Frontal cortex (tissue), 4 donors: ENCODE measurements around the gene SEC24C. TPM values are rescaled to one million over a fixed set of nuclear protein-coding genes. Genes with fewer than 3 reads are reported as not detected.
"Not testable (repeated sequence)": the region's sequence is repeated elsewhere in the genome, so short reads cannot be mapped to it uniquely, and the experiment has no call there.

Experiments used
- DNase-seq, 2 donors: peaks; one replicate each; pipeline ENCODE4 v3.0.0; 2012; ENCODE audit warnings: low spot score in 2 of 2
- FAIRE-seq: peaks from 2 replicates; lab custom pipeline; 2012; peaks lifted over from hg19 to GRCh38; lab: Jason Lieb, UNC
- total RNA-seq: library from RNA; depleted of rRNA; stranded (reverse); fragments of >200 nt; gene quantifications from one replicate; pipeline ENCODE4 v1.2.3, GENCODE V29; 2014
- donor health status: control.
- donor health status: control.
- donor health status: control.

Gene SEC24C
- total RNA-seq, 1 donor from 2014 or later: 41.6 TPM

DNA sequence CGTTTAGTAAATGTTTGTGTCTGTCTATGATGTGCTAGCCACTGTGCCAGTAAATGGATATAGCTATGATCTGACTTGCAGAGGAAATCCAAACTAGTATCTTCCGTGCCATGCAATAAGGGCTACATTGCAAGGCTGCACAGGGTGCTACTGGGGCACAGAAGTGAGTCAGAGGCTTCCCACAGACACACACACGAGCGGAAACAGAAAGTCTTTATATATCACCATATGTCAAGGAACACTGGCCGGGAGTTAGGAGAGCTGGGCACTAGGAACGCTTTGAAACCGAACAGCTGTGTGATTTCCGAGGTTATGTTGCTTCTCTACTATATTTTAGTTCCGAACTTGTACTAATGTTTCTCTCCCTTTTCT lies 14.4 kb upstream of the SEC24C start:
- DNase-seq, FAIRE-seq: not testable (repeated sequence)

DNA sequence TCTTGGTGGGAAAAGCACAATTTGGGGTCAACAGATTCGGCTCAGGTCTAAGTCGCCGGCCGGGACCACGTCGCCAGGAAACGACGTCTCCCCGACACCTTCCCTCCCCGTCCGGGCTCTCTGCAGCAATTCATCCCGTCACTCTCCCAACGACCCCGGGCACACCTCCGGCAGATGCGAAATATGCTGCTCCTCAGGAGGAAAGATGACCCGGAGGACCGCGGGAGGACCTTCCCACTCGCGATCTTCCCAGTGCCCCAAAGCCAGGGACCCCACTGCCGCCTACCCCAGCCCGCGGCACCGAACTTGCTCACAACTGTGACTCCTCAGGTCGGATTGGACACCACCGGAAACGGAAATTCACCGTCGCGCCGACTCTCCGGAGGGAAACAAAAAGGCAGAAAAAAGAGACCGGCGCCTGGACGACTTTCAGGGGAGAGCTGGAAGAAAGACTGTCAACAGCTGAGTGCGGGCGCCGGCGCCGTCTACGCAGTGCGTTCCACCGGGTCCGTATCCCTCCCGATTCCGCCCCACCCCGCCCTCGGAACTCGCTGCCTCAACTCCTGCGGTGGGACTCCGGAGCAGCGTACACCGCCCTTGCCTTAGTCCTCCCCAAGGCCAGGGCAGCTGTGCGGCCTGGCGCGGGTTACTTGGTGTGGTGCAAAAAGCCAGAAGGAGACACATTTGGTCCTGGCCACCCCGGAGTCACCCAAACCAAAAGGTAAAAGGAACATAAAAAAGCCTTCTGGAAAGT lies 13.8 kb upstream of the SEC24C start:
- DNase-seq: peak; percentile 67 to 68

DNA sequence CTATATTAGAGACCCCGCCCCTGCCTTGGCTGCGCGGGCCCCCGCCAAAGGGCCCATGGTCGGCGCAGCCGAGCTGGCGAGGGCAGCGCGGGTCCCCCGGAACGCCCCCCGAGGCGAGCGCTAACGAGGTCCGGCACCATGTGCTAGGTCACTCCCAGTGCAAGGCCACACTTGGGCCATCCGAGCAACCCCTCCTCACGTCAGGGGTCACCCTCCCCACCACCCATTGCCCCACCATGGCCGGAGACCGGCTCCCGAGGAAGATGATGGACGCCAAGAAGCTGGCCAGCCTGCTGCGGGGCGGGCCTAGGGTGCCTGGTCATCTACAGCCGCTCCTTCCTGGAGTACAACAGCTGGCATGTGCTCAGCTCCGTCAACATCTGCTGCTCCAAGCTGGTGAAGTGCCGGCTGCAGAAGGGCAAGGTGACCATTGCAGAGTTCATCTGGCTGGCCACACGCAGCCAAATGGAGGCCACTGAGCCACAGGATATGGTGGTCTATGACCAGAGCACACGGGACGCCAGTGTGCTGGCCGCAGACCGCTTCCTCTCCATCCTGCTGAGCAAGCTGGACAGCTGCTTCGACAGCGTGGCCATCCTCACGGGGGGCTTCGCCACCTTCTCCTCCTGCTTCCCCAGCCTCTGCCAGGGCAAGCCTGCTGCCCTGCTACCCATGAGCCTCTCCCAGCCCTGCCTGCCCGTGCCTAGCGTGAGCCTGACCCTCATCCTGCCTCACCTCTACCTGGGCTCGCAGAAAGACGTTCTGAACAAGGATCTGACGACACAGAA lies 12.4 kb upstream of the SEC24C start:
- DNase-seq (no peak), FAIRE-seq (no peak)

More for the DNA sequence above, 13.8 kb upstream of the SEC24C start:
- FAIRE-seq: no peak

DNA sequence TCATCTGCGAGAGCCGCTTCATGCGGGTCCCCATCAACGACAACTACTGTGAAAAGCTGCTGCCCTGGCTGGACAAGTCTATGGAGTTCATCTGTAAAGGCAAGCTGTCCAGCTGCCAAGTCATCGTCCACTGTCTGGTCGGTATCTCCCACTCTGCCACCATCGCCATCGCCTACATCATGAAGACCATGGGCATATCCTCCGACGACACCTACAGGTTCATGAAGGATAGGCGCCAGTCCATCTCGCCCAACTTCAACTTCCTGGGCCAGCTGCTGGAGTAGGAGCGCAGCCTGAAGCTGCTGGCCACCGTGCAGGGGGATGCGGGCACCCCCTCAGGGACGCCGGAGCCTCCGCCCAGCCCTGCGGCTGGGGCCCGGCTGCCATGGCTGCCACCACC lies 11.7 kb upstream of the SEC24C start:
- DNase-seq (no peak), FAIRE-seq (no peak)

DNA sequence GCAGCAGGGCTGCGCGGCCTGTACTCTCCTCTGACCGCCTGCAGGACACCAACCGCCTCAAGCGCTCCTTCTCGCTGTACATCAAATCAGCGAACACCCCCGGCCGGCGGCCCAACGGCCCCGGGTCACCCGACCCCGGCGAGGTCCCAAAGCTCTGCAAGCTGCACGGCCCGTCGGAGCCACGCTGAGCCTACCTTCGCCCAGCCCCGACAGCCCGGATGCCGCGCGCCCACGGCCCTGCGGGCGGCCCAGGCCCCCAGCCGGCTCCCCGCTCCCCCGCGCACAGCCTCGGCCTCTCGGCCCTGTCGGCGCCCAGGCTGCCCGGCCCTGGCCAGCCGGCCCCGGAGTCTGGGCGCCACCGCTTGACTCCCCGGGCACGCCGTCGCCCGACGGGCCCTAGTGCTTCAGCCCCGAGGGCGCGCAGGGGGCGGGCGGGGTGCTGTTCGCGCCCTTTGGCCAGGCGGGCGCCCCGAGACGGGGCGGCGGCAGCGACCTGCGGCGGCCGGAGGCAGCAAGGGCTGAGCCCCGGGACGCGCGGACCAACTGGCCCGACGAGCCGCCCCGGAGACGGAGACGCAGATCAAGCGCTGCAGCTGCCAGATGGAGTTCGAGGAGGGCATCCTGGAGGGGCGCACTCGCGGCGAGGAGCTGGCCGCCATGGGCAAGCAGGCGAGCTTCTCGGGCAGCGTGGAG lies 11.1 kb upstream of the SEC24C start:
- no peak for FAIRE-seq
- no peak for DNase-seq

DNA sequence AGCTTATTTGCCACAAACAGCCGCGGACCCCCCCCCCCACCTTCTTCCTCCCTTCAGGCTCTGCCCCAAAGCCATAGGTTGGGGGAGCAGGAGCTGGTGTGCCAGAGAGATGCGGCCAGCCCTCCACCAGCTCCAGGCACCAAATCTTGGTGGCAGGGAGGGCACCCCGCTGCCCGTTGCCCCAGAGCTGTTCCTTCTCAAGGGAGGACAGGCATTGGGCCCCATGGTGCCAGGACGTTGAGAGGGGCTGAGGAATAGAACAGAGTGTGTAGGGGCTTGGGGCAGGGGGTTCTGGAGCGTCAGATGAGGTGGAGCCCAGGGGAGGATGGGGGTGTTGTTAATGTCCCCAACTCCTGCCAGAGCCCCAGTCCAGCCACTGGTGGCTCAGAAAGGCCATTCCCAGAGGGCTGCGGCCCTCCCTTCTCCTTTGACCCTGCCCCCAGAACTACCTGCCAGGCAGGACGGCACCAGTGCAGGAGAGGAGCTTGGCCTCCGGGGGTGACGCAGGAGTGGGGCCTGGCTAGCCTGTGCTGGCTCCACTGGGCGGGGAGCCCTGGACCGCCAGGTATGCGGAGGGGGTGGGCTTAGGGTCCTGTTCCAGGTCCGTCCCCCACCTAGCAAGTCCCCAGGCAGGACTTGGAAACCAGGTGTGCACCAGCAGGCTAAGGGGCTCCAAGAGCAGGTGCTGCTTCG lies 10.0 kb upstream of the SEC24C start:
- no peak for FAIRE-seq
- no peak for DNase-seq

DNA sequence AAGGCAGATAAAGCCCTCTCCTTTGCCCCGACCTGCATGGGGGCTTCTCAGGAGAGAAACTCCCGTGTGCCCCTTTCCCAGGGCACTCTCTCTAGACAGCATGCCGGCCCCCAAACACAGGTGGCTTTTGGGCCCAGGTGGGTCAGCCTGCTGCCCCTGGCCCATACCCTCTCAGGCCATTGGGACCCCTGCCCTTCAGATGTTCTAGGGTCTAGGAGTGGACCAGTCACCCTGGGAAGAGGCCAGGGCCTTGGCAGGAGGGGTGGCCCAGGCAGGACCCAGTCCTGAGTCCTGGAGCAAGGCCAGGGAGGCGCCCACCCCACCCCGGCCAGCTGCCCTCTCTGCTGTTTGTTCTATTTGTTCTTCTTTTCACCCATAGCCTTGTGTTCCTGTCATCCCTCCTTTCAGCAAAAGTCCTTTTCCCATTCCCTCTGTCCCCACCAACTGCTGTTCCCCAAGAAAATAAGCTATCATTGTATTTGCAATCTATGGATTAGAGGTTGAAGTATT lies 9.3 kb upstream of the SEC24C start:
- FAIRE-seq (no peak), DNase-seq (no peak)

DNA sequence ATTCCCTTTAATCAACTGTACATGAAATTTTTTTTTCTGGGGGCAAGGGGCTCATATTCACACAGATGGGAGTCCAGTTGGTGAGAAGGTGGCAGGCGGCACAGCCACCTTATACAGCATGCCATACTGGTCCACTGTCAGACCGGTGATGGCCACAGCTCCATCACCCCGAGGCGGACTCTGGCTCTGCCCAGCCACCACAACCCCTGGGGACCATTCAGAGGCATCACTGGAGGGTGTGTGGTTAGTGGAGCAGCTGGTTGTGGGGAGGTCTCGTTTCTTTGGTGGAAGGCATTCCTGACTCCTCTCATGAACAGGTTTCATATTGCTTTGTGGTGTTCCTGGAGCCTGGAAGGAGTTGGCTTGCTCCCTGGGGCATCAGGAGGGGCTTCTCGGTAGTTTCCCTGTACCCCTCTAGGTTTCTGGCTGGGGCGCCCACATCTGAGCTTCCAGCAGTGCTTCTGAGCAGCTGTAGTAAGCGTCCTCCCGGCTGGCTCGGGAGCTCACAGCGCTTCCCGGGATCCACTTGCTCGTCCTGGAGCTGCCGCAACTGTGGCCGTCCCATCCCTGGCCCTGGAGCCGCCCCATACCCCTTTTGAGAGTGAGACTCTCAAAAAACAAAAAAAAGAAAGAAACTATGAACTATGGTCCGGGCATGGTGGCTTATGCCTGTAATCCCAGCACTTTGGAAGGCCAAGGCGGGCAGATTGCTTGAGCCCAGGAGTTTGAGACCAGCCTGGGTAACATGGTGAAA lies 3.5 kb upstream of the SEC24C start:
- FAIRE-seq, DNase-seq: not testable (repeated sequence)

DNA sequence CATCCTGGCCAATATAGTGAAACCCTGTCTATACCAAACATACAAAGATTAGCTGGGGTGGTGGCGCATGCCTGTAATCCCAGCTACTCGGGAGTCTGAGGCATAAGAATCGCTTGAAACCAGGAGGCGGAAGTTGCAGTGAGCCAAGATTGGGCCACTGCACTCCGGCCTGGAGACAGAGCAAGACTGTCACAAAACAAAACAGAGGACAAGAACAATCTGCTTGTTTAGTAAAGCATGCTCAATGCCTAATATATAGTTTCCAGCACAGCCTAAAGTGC lies 1.8 kb upstream of the SEC24C start:
- no peak for DNase-seq
- FAIRE-seq: no peak

DNA sequence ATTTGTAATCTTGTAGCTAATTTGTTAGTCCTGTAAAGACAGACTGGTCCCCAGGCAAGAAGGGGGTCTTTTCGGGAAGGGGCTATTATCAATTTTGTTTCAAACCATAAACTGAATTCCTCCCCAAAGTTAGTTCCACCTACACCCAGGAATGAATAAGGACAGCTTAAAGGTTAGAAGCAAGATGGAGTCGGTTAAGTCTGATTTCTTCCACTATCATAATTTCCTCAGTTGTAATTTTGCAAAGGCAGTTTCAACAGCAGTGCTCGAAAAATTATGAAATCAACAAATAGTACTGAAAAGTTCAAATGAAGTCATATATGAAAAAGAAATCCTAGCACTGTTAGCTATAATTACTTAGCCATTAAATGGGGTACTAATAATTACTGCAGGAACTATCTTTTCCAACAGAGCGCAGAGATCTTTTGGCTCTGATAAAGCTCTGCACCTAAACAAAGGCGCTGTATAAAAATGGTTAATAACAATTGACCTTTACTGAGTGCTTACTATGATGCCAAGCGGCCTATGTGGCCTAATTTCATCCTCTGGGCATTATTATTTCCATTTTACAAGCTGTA lies 756 bp upstream of the SEC24C start:
- FAIRE-seq (no peak), DNase-seq (no peak)

DNA sequence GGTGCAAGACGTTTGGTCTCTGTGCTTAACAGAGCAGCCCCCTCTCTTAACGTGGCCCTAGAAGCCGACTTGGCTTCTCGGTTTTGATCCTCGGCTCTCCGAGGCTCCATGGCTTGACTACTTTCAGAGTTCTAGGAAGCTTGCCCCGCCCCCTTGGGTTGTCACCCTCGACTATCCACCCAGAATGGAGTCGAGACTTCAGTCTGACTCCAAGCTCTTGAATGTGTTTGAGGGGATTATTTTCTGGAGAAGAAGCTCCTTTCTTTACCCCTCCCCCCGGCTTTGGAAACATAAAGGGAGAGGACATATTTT lies 448 bp downstream of the SEC24C start:
- FAIRE-seq: no peak

DNA sequence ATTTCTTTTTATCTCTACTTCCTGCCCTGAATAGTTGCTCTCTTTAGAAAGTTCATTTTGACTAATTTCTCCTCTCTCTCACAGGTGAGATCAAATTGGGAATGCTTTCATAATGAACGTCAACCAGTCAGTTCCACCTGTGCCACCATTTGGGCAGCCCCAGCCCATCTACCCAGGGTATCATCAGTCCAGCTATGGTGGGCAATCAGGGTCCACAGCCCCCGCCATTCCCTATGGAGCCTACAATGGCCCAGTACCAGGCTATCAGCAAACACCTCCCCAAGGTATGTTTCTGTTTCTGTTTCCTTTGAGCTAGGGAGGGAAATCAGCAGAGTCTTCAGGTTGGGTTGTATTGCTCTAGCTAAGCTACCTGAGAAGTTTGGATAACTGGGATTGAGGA lies 2.5 kb downstream of the SEC24C start:
- FAIRE-seq (no peak), DNase-seq (no peak)

More for the DNA sequence above, 448 bp downstream of the SEC24C start:
- DNase-seq: peak in 1 of 2 donors; percentile 27

DNA sequence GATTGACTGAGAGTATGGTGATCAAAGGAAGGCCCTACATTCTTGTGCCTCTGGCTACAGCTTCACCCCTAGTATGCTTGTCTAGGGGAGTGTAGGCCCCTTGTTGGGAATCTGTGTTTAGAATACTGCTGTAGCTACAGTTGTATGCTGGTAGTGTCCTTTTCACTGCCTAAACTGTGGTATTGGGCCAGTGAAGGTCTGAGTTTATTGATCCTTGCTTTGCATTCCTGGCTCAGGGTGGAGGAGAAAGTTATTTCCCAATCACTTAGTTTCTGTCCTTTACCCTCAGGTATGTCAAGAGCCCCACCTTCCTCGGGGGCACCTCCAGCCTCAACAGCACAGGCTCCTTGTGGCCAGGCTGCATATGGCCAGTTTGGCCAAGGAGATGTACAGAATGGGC lies 6.6 kb downstream of the SEC24C start:
- DNase-seq: no peak
- FAIRE-seq: no peak

DNA sequence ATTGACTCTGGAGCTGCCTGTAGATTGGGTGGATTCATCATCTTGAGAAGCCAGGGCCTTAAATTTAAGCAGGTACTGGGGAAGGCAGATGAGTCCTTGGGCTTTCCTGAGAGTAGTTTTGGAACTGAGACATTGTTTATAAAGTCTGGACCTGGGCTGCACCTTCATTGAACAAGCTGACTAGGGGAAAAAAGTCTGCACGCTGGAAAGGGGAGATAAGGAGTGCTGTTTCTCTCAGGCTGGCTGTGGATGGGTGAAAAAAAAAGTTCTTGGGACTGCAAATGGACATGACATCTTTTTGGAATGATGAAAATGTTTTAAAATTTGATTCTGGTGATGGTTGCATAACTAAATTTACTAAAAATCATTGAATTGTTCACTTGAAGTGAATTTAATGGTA lies 12.0 kb downstream of the SEC24C start:
- DNase-seq (no peak), FAIRE-seq (no peak)

DNA sequence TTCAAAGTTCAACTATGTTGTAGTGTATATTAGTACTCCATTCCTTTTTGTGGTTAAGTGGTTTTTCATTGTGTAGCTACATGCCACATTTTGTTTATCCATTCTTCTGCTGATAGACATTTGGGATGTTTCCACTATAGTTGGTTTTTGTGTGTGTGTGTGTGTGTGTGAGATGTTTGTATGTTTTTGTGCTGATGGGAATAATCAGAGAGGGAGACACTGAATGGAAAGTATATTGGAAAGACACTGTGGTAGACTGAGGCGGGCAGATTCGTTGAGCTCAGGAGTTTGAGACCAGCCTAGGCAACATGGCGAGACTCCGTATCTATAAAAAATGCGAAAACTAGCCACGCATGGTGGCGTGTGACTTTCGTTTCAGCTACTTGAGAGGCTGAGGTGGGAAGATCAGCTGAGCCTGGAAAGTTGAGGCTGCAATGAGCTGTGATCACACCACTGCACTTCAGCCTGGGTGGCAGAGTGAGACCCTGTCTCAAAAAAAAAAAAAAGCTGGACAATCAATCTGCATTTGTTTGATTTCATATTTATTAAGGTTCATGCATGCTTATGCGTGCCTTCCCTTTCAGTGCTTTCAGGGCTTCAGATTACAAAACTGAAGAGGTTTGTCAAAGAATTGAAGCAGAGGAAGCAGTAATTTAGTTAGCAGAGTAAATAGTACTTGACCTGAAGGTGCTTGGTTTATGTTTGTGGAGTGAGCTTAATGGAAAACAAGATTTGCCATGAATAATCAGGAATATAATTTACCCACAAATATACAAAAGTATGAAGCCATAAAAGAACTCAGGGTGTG lies 14.7 kb downstream of the SEC24C start:
- FAIRE-seq (no peak), DNase-seq (no peak)

DNA sequence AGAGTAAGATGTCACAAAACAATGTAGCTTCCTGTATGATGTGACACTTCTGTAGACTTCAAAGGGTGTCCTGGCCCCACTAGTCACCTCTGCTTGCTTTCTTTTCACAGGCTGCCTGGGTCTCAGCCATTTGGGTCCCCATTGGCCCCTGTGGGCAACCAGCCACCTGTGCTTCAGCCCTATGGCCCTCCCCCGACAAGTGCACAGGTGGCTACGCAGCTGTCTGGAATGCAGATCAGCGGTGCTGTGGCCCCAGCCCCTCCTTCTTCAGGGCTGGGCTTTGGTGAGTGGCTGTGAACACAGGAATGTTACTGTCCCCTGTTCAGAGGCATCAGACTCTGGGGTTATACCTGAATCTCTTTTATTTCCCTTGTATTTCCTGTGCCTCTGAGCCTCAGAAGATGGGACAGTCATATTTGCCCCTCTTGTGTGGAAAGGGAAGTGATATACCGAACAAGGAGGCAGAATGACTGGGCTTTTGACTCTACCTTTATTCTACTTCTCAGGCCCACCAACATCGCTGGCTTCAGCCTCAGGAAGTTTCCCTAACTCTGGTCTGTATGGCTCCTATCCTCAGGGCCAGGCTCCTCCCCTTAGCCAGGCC lies 15.4 kb downstream of the SEC24C start:
- DNase-seq (no peak), FAIRE-seq (no peak)

DNA sequence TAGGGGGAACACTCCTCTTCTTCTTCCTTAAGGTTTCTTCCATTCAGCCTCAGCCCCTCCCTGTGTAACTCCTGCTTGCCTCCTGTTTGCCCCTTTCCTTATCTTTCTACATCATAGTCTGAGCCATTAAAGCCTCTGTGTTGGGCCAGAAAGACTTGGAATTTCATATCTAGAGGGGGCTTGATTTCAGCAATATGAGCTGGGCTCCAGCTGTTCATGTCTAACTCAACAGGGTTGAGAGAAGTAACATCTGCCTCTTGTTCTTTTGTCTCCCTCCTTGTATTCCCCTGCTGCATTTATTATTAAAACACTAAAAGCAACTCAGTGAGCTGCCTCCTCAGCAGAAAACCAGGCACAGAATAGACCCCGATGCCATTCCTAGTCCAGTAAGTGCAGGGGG lies 17.6 kb downstream of the SEC24C start:
- no peak for DNase-seq
- FAIRE-seq: no peak

DNA sequence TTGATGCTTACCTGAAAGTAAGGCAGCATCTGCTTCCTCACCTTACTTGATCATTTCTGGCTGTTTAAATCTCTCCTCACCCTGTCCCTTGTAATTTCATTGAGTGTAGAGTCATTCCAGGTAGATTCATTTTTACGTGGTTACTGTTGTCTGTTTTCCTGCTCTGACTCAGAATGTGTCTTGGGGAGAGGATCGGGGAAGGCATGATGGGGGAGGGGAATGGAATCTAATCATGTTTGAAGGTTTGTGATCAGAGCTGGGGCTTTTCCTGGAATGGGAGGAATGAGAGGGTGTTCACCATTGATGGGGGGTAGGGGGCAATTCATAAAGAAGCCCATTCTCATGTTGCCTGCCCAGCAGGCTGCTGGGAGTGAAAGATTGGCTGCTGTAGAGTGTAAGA lies 18.7 kb downstream of the SEC24C start:
- FAIRE-seq (no peak), DNase-seq (no peak)
